K562 (cell line): Measurements from ENCODE around the gene PPP1R15B. TPM values are rescaled to one million over a fixed set of nuclear protein-coding genes. Genes with fewer than 3 reads are reported as not detected.

Experiments
- ARHGAP35 ChIP-seq: fragments of 450-650 bp; IDR thresholded peaks from 2 replicates; pipeline ENCODE4 v1.6.1; 2018; ENCODE audit not compliant: partially characterized antibody
- ATF3 ChIP-seq, 2 experiments: fragments of 450-650 bp in 1 of 2; sonication (generic) in 1 of 2; formaldehyde crosslinking in 1 of 2; IDR thresholded peaks in 1 of 2; conservative IDR thresholded peaks in 1 of 2; 2 replicates each; pipeline versions ENCODE4 v1.6.1 to v1.8.1; 2016 to 2023; ENCODE audit warnings: mild to moderate bottlenecking in 2 of 2, moderate library complexity in 2 of 2, inconsistent platforms in 1 of 2, missing genetic modification reagents in 1 of 2
- CEBPB ChIP-seq: fragments of 450-650 bp; IDR thresholded peaks from 2 replicates; pipeline ENCODE4 v1.6.1; 2016; ENCODE audit warnings: missing genetic modification characterization, missing compliant biosample characterization
- CGGBP1 ChIP-seq: fragments of 250-450 bp; sonication (Bioruptor Pico); IDR thresholded peaks from 2 replicates; pipeline ENCODE4 v1.9.0; 2021; ENCODE audit warnings: mild to moderate bottlenecking
- CHD1 ChIP-seq: fragments of 200-600 bp; sonication (generic); IDR thresholded peaks from one replicate; pipeline ENCODE4 v1.6.1; 2012; ENCODE audit warnings: mild to moderate bottlenecking, moderate library complexity, low read length, inconsistent platforms
- DIDO1 ChIP-seq: fragments of 450-650 bp; IDR thresholded peaks from 2 replicates; pipeline ENCODE4 v1.6.1; 2016; ENCODE audit warnings: low read depth, missing biosample characterization, missing genetic modification characterization
- EHMT2 ChIP-seq: fragments of 450-650 bp; IDR thresholded peaks from 2 replicates; pipeline ENCODE4 v1.6.1; 2018; ENCODE audit warnings: antibody characterized with exemption
- FOXP1 ChIP-seq: sonication (generic); formaldehyde crosslinking; IDR thresholded peaks from 2 replicates; pipeline ENCODE4 v1.8.0; 2022; ENCODE audit warnings: mild to moderate bottlenecking, missing genetic modification reagents
- NFE2L1 ChIP-seq: fragments of 450-650 bp; IDR thresholded peaks from 2 replicates; pipeline ENCODE4 v1.6.1; 2016; ENCODE audit warnings: missing genetic modification characterization, low read depth, mild to moderate bottlenecking, missing compliant biosample characterization, moderate library complexity, borderline replicate concordance
- PURB ChIP-seq: sonication (generic); formaldehyde crosslinking; IDR thresholded peaks from 2 replicates; pipeline ENCODE4 v1.9.0; 2021; ENCODE audit warnings: low read depth, mild to moderate bottlenecking, missing genetic modification reagents
- RFX1 ChIP-seq: fragments of 450-650 bp; IDR thresholded peaks from 2 replicates; pipeline ENCODE4 v1.6.1; 2016; ENCODE audit warnings: mild to moderate bottlenecking, moderate library complexity
- RNF2 ChIP-seq: sonication (generic); IDR thresholded peaks from 2 replicates; pipeline ENCODE4 v1.6.1; 2016
- SETDB1 ChIP-seq: IDR thresholded peaks from one replicate; pipeline ENCODE4 v1.6.1; 2012; ENCODE audit warnings: low read length, control low read depth, inconsistent platforms
- SRF ChIP-seq, 2 experiments: fragments of 250-450, 450-650 bp in 1 of 2; sonication (Bioruptor Pico) in 1 of 2; sonication (generic) in 1 of 2; formaldehyde crosslinking; IDR thresholded peaks; 2 replicates each; pipeline versions ENCODE4 v1.5.0 to v1.5.1; 2020 to 2022; ENCODE audit warnings: mild to moderate bottlenecking in 1 of 2, missing genetic modification reagents in 1 of 2
- TAF15 ChIP-seq: fragments of 200-400 bp; formaldehyde crosslinking; IDR thresholded peaks from 2 replicates; pipeline ENCODE4 v1.6.1; 2017; ENCODE audit warnings: mild to moderate bottlenecking, low read depth, low read length, moderate library complexity
- TBP ChIP-seq: optimal IDR thresholded peaks from 2 replicates; pipeline ENCODE3; 2011; ENCODE audit warnings: low read depth, low read length, improper control_type of control experiment
- YY1 ChIP-seq, 3 experiments: IDR thresholded peaks; 2 replicates each; pipeline ENCODE4 v1.6.1; 2011; ENCODE audit warnings: low read length in 2 of 3, mild to moderate bottlenecking in 2 of 3, moderate library complexity in 2 of 3, borderline replicate concordance in 1 of 3, control low read depth in 1 of 3, low read depth in 1 of 3; ENCODE audit not compliant: insufficient read depth in 3 of 3, insufficient replicate concordance in 2 of 3, control insufficient read depth in 1 of 3, insufficient read length in 1 of 3; ENCODE audit errors: extremely low read depth in 1 of 3
- ZC3H8 ChIP-seq: fragments of 450-650 bp; IDR thresholded peaks from 2 replicates; pipeline ENCODE4 v1.6.1; 2017
- ZKSCAN1 ChIP-seq: fragments of 150-350 bp; IDR thresholded peaks from 2 replicates; pipeline ENCODE4 v1.6.1; 2016; ENCODE audit warnings: low read depth, low read length
- ZNF217 ChIP-seq: sonication (generic); formaldehyde crosslinking; IDR thresholded peaks from 2 replicates; pipeline ENCODE4 v1.8.0; 2022; ENCODE audit warnings: mild to moderate bottlenecking, missing genetic modification reagents
- ZNF23 ChIP-seq: fragments of 250-450 bp; sonication (Bioruptor Pico); IDR thresholded peaks from 2 replicates; pipeline ENCODE4 v1.4.0; 2020; ENCODE audit warnings: mild to moderate bottlenecking
- ZNF699 ChIP-seq: fragments of 250-450 bp; sonication (Bioruptor Pico); IDR thresholded peaks from 2 replicates; pipeline ENCODE4 v1.8.0; 2021; ENCODE audit warnings: mild to moderate bottlenecking, moderate library complexity; ENCODE audit not compliant: insufficient replicate concordance
- polyA plus RNA-seq, 8 experiments: library from polyadenylated mRNA; depleted of rRNA in 4 of 8; stranded (reverse) in 5 of 8; unstranded in 3 of 8; fragments of >200 nt; fragmentation: Nextera tagmentation in 2 of 8; fragmentation: Illumina TruSeq in 1 of 8; extraction: Ambion mirVana in 2 of 8; extraction: Trizol in 1 of 8; gene quantifications; 2 replicates each; pipeline versions ENCODE4 v1.2.1 to v1.2.3, GENCODE V29; 2011 to 2014; ENCODE audit warnings: inconsistent platforms in 1 of 8, missing spikeins in 1 of 8
- total RNA-seq, 7 experiments: library from RNA; depleted of rRNA in 6 of 7; stranded (reverse); fragments of >200 nt in 6 of 7; fragmentation: Illumina TruSeq in 2 of 7; extraction: Trizol in 2 of 7; gene quantifications; 2 replicates each; pipeline versions ENCODE4 v1.2.1 to v1.2.3, GENCODE V29; 2011 to 2021; ENCODE audit warnings: low replicate concordance in 1 of 7
- TF ChIP-seq, protein P1 (sequence below), 2 experiments: IDR thresholded peaks; 2 replicates each; pipeline ENCODE4 v1.6.1; 2011; ENCODE audit warnings: borderline replicate concordance in 1 of 2, control low read depth in 1 of 2, low read depth in 1 of 2, low read length in 1 of 2, mild to moderate bottlenecking in 1 of 2, mixed read lengths in 1 of 2, moderate library complexity in 1 of 2; ENCODE audit not compliant: insufficient read depth in 1 of 2, insufficient read length in 1 of 2, poor library complexity in 1 of 2, severe bottlenecking in 1 of 2; ENCODE audit errors: extremely low read depth in 1 of 2

PPP1R15B gene
- total and polyA plus RNA-seq, 9 of the 15 experiments (the other 6 are each of a cell fraction or from before 2014, with no cell fraction given) = 17.0 to 48.1 (median 30.8) TPM

- TF ChIP-seq DIDO1 (tag) (peak; percentile 17; the same call in 1 of the 2 replicates), ATF3 (IDR thresholded peaks at IDR 0.05) (peak; percentile 97), ATF3 (CRISPR knock-in tag; conservative IDR thresholded peaks at IDR 0.05) (peak; percentile 91), ZNF23 (no peak), ZC3H8 (no peak), RNF2 (peak; percentile 37; the same call in 1 of the 2 replicates), ZKSCAN1 (peak; percentile 65), ARHGAP35 (no peak), ZNF217 (CRISPR knock-in tag) (no peak), PURB (CRISPR knock-in tag) (no peak), SETDB1 (peak; percentile 83), ZNF699 (CRISPR knock-in tag) (no peak), YY1 (IDR thresholded peaks at IDR 0.05; ENCODE audit: borderline replicate concordance in 1 of 3, control insufficient read depth in 1 of 3, extremely low read depth in 1 of 3, insufficient read depth in 3 of 3, insufficient read length in 1 of 3, insufficient replicate concordance in 2 of 3, low read depth in 1 of 3, low read length in 2 of 3) (peak; percentile 91 to 99 (median 98)), TAF15 (no peak), CHD1 (peak; percentile 82), CEBPB (tag) (peak; percentile 96), EHMT2 (no peak), CGGBP1 (CRISPR knock-in tag) (0 out of 2 replicates have a peak, but pooled peaks have one; percentile 35), SRF (CRISPR knock-in tag; IDR thresholded peaks at IDR 0.05) (peak in 1 of 2 experiments; percentile 84; a peak in 2 of 4 replicates), RFX1 (peak; percentile 74), TBP (peak; percentile 95), NFE2L1 (no peak), FOXP1 (CRISPR knock-in tag) (peak; percentile 85; the same call in 1 of the 2 replicates)
- TF ChIP-seq, protein P1, sequence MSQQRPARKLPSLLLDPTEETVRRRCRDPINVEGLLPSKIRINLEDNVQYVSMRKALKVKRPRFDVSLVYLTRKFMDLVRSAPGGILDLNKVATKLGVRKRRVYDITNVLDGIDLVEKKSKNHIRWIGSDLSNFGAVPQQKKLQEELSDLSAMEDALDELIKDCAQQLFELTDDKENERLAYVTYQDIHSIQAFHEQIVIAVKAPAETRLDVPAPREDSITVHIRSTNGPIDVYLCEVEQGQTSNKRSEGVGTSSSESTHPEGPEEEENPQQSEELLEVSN (IDR thresholded peaks at IDR 0.05; ENCODE audit: borderline replicate concordance in 1 of 2, extremely low read depth in 1 of 2, insufficient read depth in 1 of 2, insufficient read length in 1 of 2, low read depth in 1 of 2, low read length in 1 of 2, poor library complexity in 1 of 2, severe bottlenecking in 1 of 2) = peak in 1 of 2 experiments; percentile 21
- TF ChIP-seq, all 486 proteins: peak for 166
Measured at GRCh38 chr1:204411451-204412204, at the start of gene PPP1R15B (continued).
